Measurements from ENCODE around the gene DPM3. TPM values are rescaled to one million over a fixed set of nuclear protein-coding genes. Genes with fewer than 3 reads are reported as not detected.
A peak's percentile ranks its signal among the peaks of the same experiment; 100 is the strongest.
"Not testable (repeated sequence)": the region's sequence is repeated elsewhere in the genome, so short reads cannot be mapped to it uniquely, and the experiment has no call there.

The DPM3 gene
- total RNA-seq, 1 experiment from 2014 or later: 28.5 TPM

- in situ Hi-C loops (cut with HindIII; ENCODE audit: low pct_unique_long_range_greater_than_20kb, low sequenced_read_pairs): no loop called here
- peak; percentile 92 for DNase-seq (ENCODE audit: low read depth, low spot score)
Observed at GRCh38 chr1:155167166-155168104, 27.1 kb upstream of the DPM3 start.

GRCh38 chr1:155166471-155167165 is 26.3 kb upstream of the DPM3 start:
- in situ Hi-C loops (cut with HindIII; ENCODE audit: low pct_unique_long_range_greater_than_20kb, low sequenced_read_pairs): no loop called here
- DNase-seq (ENCODE audit: low read depth, low spot score): no peak

GRCh38 chr1:155166051-155166470 is 25.7 kb upstream of the DPM3 start:
- DNase-seq (ENCODE audit: low read depth, low spot score): no peak
- in situ Hi-C loops (cut with HindIII; ENCODE audit: low pct_unique_long_range_greater_than_20kb, low sequenced_read_pairs): no loop called here

GRCh38 chr1:155164625-155165024 is 24.3 kb upstream of the DPM3 start:
- in situ Hi-C loops (cut with HindIII; ENCODE audit: low pct_unique_long_range_greater_than_20kb, low sequenced_read_pairs); DNase-seq (ENCODE audit: low read depth, low spot score): not testable (repeated sequence)

GRCh38 chr1:155163785-155164184 is 23.5 kb upstream of the DPM3 start:
- DNase-seq (ENCODE audit: low read depth, low spot score); in situ Hi-C loops (cut with HindIII; ENCODE audit: low pct_unique_long_range_greater_than_20kb, low sequenced_read_pairs): not testable (repeated sequence)

GRCh38 chr1:155162631-155163030 is 22.3 kb upstream of the DPM3 start:
- in situ Hi-C loops (cut with HindIII; ENCODE audit: low pct_unique_long_range_greater_than_20kb, low sequenced_read_pairs): not testable (repeated sequence)

GRCh38 chr1:155160128-155160527 is 19.8 kb upstream of the DPM3 start:
- in situ Hi-C loops (cut with HindIII; ENCODE audit: low pct_unique_long_range_greater_than_20kb, low sequenced_read_pairs): no loop called here

More at GRCh38 chr1:155162631-155163030, 22.3 kb upstream of the DPM3 start:
- not testable (repeated sequence) for DNase-seq (ENCODE audit: low read depth, low spot score)

GRCh38 chr1:155158991-155159390 is 18.7 kb upstream of the DPM3 start:
- DNase-seq (ENCODE audit: low read depth, low spot score): no peak
- in situ Hi-C loops (cut with HindIII; ENCODE audit: low pct_unique_long_range_greater_than_20kb, low sequenced_read_pairs): no loop called here

More at GRCh38 chr1:155160128-155160527, 19.8 kb upstream of the DPM3 start:
- DNase-seq (ENCODE audit: low read depth, low spot score): no peak

GRCh38 chr1:155155996-155156643 is 15.8 kb upstream of the DPM3 start:
- DNase-seq (ENCODE audit: low read depth, low spot score); in situ Hi-C loops (cut with HindIII; ENCODE audit: low pct_unique_long_range_greater_than_20kb, low sequenced_read_pairs): not testable (repeated sequence)

- in situ Hi-C loops (cut with HindIII; ENCODE audit: low pct_unique_long_range_greater_than_20kb, low sequenced_read_pairs): no loop called here
- DNase-seq (ENCODE audit: low read depth, low spot score): peak; percentile 44
Observed at GRCh38 chr1:155145491-155145890, 5.2 kb upstream of the DPM3 start.

GRCh38 chr1:155141749-155142148 is 1.4 kb upstream of the DPM3 start:
- in situ Hi-C loops (cut with HindIII; ENCODE audit: low pct_unique_long_range_greater_than_20kb, low sequenced_read_pairs): no loop called here

GRCh38 chr1:155140630-155140953 is 261 bp upstream of the DPM3 start:
- in situ Hi-C loops (cut with HindIII; ENCODE audit: low pct_unique_long_range_greater_than_20kb, low sequenced_read_pairs): no loop called here
- DNase-seq (ENCODE audit: low read depth, low spot score): no peak

More at GRCh38 chr1:155141749-155142148, 1.4 kb upstream of the DPM3 start:
- DNase-seq (ENCODE audit: low read depth, low spot score): no peak

GRCh38 chr1:155137154-155137949 is 3.0 kb downstream of the DPM3 start:
- no peak for DNase-seq (ENCODE audit: low read depth, low spot score)
- in situ Hi-C loops (cut with HindIII; ENCODE audit: low pct_unique_long_range_greater_than_20kb, low sequenced_read_pairs): no loop called here

GRCh38 chr1:155136748-155137147 is 3.6 kb downstream of the DPM3 start:
- in situ Hi-C loops (cut with HindIII; ENCODE audit: low pct_unique_long_range_greater_than_20kb, low sequenced_read_pairs): no loop called here
- DNase-seq (ENCODE audit: low read depth, low spot score): no peak

GRCh38 chr1:155135415-155136028 is 4.8 kb downstream of the DPM3 start, which contains the start of gene SLC50A1:
TSS of gene SLC50A1 (plus strand) at chr1:155135852. CDS start at chr1:155135912, 60 bp downstream.
- in situ Hi-C loops (cut with HindIII; ENCODE audit: low pct_unique_long_range_greater_than_20kb, low sequenced_read_pairs): no loop called here
- DNase-seq (ENCODE audit: low read depth, low spot score): peak; percentile 94

GRCh38 chr1:155134880-155135414 is 5.4 kb downstream of the DPM3 start:
- in situ Hi-C loops (cut with HindIII; ENCODE audit: low pct_unique_long_range_greater_than_20kb, low sequenced_read_pairs): no loop called here
- peak; percentile 71 for DNase-seq (ENCODE audit: low read depth, low spot score)

- DNase-seq (ENCODE audit: low read depth, low spot score): no peak
- in situ Hi-C loops (cut with HindIII; ENCODE audit: low pct_unique_long_range_greater_than_20kb, low sequenced_read_pairs): no loop called here
Observed at GRCh38 chr1:155134322-155134721, 6.0 kb downstream of the DPM3 start.
